CD8-positive, alpha-beta memory T cell (primary cell): Measurements from ENCODE around the gene STK35. TPM values are rescaled to one million over a fixed set of nuclear protein-coding genes. Genes with fewer than 3 reads are reported as not detected.
"Not testable (repeated sequence)": the region's sequence is repeated elsewhere in the genome, so short reads cannot be mapped to it uniquely, and the experiment has no call there.

Experiments
- CTCF ChIA-PET: fragments of 350-600 bp; sonication (Branson Sonifier 250); formaldehyde crosslinking; loops from one replicate; lab custom pipeline; 2021; ENCODE audit warnings: antibody characterized with exemption; lab: Charles Lee
- POLR2A ChIA-PET: fragments of 350-600 bp; sonication (Branson Sonifier 250); formaldehyde crosslinking; loops from one replicate; lab custom pipeline; 2021; ENCODE audit warnings: antibody characterized with exemption; lab: Charles Lee
- DNase-seq, 5 donors: peaks; one replicate each; pipeline versions ENCODE4 v3.0.0 to v3.0.0-alpha.2; 2020 to 2022; ENCODE audit warnings: mixed read lengths in 1 of 5
- H3K27ac ChIP-seq: one replicate; pipeline ENCODE4 v1.7.0; 2013; ENCODE audit warnings: low read depth, mild to moderate bottlenecking, low read length, moderate library complexity
- H3K27me3 ChIP-seq: 2 replicates; pipeline ENCODE4 v1.7.0; 2013; ENCODE audit warnings: low read length, mild to moderate bottlenecking; ENCODE audit not compliant: insufficient read depth, poor library complexity, severe bottlenecking
- H3K36me3 ChIP-seq: 2 replicates; pipeline ENCODE4 v1.7.0; 2013; ENCODE audit warnings: mild to moderate bottlenecking, low read length, moderate library complexity; ENCODE audit not compliant: insufficient read depth
- H3K4me1 ChIP-seq: 2 replicates; pipeline ENCODE4 v1.7.0; 2013; ENCODE audit warnings: mild to moderate bottlenecking, low read length, moderate library complexity; ENCODE audit not compliant: insufficient read depth
- H3K4me3 ChIP-seq: 2 replicates; pipeline ENCODE4 v1.7.0; 2013; ENCODE audit warnings: mild to moderate bottlenecking, low read length
- H3K9me3 ChIP-seq: 2 replicates; pipeline ENCODE4 v1.7.0; 2013; ENCODE audit warnings: mild to moderate bottlenecking, low read length
- H3K27ac Mint-ChIP-seq, 8 donors: one replicate each; pipeline ENCODE4 v1.8.0; 2020 to 2021; ENCODE audit warnings: mixed read lengths in 8 of 8, mild to moderate bottlenecking in 6 of 8, inconsistent platforms in 3 of 8, moderate library complexity in 3 of 8
- H3K27me3 Mint-ChIP-seq, 2 donors: one replicate each; pipeline ENCODE4 v1.8.0; 2020 to 2021; ENCODE audit warnings: mixed read lengths in 2 of 2, mild to moderate bottlenecking in 1 of 2, moderate library complexity in 1 of 2
- H3K36me3 Mint-ChIP-seq, 3 donors: one replicate each; pipeline ENCODE4 v1.8.0; 2020 to 2021; ENCODE audit warnings: mixed read lengths in 3 of 3, inconsistent platforms in 1 of 3, mild to moderate bottlenecking in 1 of 3
- H3K4me1 Mint-ChIP-seq, 3 donors: one replicate each; pipeline ENCODE4 v1.8.0; 2020 to 2021; ENCODE audit warnings: mixed read lengths in 3 of 3, inconsistent platforms in 1 of 3, mild to moderate bottlenecking in 1 of 3
- H3K4me3 Mint-ChIP-seq, 7 donors: one replicate each; pipeline ENCODE4 v1.8.0; 2020 to 2021; ENCODE audit warnings: mixed read lengths in 7 of 7, mild to moderate bottlenecking in 6 of 7, moderate library complexity in 4 of 7, inconsistent platforms in 2 of 7
- H3K9me3 Mint-ChIP-seq, 5 donors: one replicate each; pipeline ENCODE4 v1.8.0; 2020 to 2022; ENCODE audit warnings: mixed read lengths in 5 of 5, mild to moderate bottlenecking in 3 of 5, moderate library complexity in 2 of 5, inconsistent platforms in 1 of 5
- polyA plus RNA-seq: library from polyadenylated mRNA; unstranded; fragments of 300-500 nt; fragmentation: Illumina TruSeq; gene quantifications from one replicate; pipeline ENCODE4 v1.2.3, GENCODE V29; 2021
- total RNA-seq, 2 experiments: library from RNA; stranded (reverse); gene quantifications; one replicate each; pipeline ENCODE4 v1.2.3, GENCODE V29; 2021

The STK35 gene
- total and polyA plus RNA-seq, 3 experiments from 2014 or later, result 5.5 to 21.4 (median 21.1) TPM

DNA sequence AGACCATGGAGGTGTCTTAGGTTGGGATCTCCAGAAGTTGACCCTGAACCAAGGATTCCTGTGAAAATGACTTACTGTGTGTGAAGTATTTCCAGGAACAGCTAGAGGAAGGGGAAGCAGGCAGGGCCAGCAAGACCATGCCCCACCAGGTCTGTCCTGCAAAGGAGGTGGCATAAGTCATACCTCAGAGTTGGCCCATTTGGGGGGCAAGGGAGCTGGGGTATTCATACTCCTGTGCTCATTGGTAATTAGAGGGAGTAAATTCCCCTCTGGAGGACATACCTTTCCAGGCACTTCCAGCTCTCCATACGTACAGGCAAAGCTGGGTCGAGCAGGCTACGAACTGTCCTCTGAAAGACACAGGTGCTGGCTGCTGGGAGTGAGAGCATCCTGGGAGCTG lies 72.4 kb downstream of the STK35 start:
- Histone ChIP-seq H3K36me3 (no peaks in the 10 kb centered on the region), H3K27me3 (no peaks in the 10 kb centered on the region), H3K4me3 (no peak overlapping the region), H3K9me3 (no peaks in the 10 kb centered on the region), H3K4me1 (no peaks in the 10 kb centered on the region), H3K27ac (no peak overlapping the region)
- no peaks in the 10 kb centered on the region for H3K36me3 Mint-ChIP-seq
- no peak overlapping the region for H3K4me3 Mint-ChIP-seq
- no peak overlapping the region for H3K27ac Mint-ChIP-seq
- H3K27me3 Mint-ChIP-seq, result peaks cover 5 to 7% of the 10 kb centered on the region in 2 donors
- ChIA-PET CTCF (interaction anchor here (2.0 to 4.5 kb wide), 2 partner anchors 208 to 211 kb away, joined by 7 to 54 read pairs; no protein-coding TSS in a partner anchor), POLR2A (no interaction called here)
- peaks cover 3 to 4% (median 3%) of the 10 kb centered on the region in 3 donors for H3K4me1 Mint-ChIP-seq
- DNase-seq, result no peak
- no peaks in the 10 kb centered on the region for H3K9me3 Mint-ChIP-seq

DNA sequence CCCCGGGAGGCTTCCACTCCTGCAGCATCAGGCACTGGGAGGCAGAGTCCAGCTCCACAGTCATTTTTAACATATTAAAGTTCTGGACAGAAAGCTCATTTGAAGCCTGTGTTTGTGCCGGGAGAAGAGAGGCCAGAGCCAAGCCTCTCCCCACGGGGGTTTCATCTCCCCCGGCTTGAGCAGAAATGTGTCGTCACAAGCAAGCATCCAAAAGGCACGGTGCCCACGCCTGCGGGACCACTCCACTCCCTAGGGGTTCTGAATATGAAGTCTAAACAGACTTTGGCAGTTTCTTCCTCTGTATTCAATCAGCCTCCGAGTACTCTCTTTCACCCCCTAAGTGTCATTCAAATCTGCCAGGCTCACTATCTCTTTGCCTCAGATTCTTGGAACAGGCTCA lies 75.3 kb downstream of the STK35 start:
- H3K9me3 Mint-ChIP-seq, result no peaks in the 10 kb centered on the region
- DNase-seq, result no peak
- Histone ChIP-seq H3K36me3 (no peaks in the 10 kb centered on the region), H3K4me3 (no peak overlapping the region), H3K9me3 (no peaks in the 10 kb centered on the region), H3K27me3 (no peaks in the 10 kb centered on the region), H3K4me1 (no peaks in the 10 kb centered on the region), H3K27ac (no peak overlapping the region)
- POLR2A ChIA-PET, result no interaction called here
- peaks cover 2 to 10% of the 10 kb centered on the region in 2 donors for H3K27me3 Mint-ChIP-seq
- CTCF ChIA-PET, result no interaction called here
- no peaks in the 10 kb centered on the region for H3K36me3 Mint-ChIP-seq
- H3K27ac Mint-ChIP-seq, result no peak overlapping the region
- H3K4me3 Mint-ChIP-seq, result no peak overlapping the region
- peaks cover 3 to 4% (median 3%) of the 10 kb centered on the region in 3 donors for H3K4me1 Mint-ChIP-seq

DNA sequence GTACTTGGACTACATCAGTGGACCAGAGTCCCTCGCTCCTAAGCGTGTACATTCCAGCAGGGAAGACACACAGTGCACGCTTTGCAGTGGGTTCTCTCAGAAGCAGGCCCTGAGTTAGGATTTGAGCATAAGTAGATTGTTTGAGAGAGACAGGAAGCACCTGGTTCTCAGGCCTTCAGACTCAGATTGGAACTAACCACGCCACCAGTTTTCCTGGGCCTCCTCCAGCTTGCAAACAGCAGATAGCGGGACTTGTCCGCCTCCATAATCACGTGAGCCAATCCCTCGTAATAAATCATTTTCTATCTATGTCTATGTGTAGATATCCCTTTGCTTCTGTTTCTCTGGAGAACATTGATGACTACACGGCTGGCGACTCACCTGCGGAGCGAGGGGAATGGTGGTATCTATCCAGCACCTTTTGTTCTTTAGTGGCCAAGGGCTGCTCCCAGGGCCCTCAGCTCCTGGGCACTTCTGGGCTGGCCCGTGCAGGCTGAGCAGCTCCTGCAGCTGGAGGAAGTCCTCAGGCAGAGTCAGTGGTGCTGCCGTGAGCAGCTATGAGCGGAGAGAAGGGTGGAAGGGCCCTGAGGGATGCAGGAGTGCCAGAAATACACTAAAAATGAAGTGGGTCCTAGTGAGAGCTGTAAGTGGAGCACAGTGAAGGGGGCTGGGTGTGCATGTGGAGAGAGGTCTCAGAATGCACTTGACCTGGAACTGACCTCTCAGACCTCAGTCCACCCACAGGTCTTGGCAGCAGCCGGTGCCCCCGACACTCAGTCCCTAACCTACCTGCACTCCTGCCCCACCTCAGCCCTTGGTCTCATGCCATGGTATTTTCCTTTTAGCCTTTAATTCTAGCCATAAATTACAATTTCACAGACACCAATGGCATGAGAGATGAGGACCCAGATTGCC lies 76.9 kb downstream of the STK35 start:
- H3K9me3 ChIP-seq, result no peaks in the 10 kb centered on the region
- no peak overlapping the region for H3K27ac Mint-ChIP-seq
- H3K36me3 Mint-ChIP-seq, result no peaks in the 10 kb centered on the region
- no peak overlapping the region for H3K4me3 Mint-ChIP-seq
- H3K9me3 Mint-ChIP-seq, result no peaks in the 10 kb centered on the region
- no peak overlapping the region for H3K27ac ChIP-seq
- ChIA-PET CTCF (no interaction called here), POLR2A (no interaction called here)
- H3K27me3 ChIP-seq, result no peaks in the 10 kb centered on the region
- no peaks in the 10 kb centered on the region for H3K4me1 Mint-ChIP-seq
- H3K4me1 ChIP-seq, result no peaks in the 10 kb centered on the region
- no peaks in the 10 kb centered on the region for H3K36me3 ChIP-seq
- DNase-seq, result no peak
- H3K27me3 Mint-ChIP-seq, result peaks cover 0 to 10% of the 10 kb centered on the region in 2 donors
- H3K4me3 ChIP-seq, result no peak overlapping the region

DNA sequence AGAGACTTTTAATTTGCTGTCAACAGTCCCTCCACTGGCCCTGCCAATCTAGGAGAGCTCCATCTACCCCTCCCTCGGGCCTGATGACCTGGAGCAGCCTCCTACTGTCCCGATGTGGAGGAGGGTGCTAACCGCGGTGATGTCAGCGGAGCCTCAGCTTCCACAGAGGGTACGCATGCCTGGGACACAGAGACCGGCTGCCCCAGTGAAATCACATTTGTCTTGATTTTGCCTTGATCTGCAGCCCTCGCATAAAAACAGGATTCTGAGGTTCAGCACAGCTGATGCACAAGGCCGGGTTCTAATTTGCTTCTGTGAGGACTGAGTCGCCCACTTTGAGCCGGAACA lies 77.6 kb downstream of the STK35 start:
- Histone ChIP-seq H3K4me3 (no peak overlapping the region), H3K27me3 (no peaks in the 10 kb centered on the region), H3K27ac (no peak overlapping the region), H3K4me1 (no peaks in the 10 kb centered on the region), H3K9me3 (no peaks in the 10 kb centered on the region), H3K36me3 (no peaks in the 10 kb centered on the region)
- DNase-seq, result no peak
- Mint-ChIP-seq H3K27me3 (peaks cover 4 to 10% of the 10 kb centered on the region in 2 donors), H3K36me3 (no peaks in the 10 kb centered on the region), H3K9me3 (no peaks in the 10 kb centered on the region), H3K4me3 (no peak overlapping the region), H3K27ac (no peak overlapping the region), H3K4me1 (no peaks in the 10 kb centered on the region)
- ChIA-PET CTCF (interaction anchor here (0.8 kb wide), 1 partner anchor 10 kb away, joined by 3 read pairs; no protein-coding TSS in a partner anchor), POLR2A (no interaction called here)

DNA sequence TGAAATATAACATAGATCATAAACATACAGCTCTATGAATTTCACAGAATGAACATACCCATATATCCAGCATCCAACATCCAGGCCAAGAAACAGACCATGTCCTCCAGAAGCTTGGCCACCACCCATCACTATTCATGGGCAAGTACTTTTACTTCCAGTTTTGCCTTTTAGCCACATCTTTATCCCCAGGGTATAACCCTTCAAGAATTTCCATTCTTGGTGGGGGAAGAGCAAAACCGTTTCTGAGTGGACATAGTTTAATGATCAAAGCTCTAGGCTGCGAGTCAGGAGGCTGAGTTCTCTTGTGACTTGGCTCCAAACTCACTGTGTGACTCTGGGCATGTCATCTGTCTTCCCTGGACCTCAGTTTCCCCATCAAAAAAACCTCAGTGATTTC lies 78.3 kb downstream of the STK35 start:
- H3K9me3 ChIP-seq, result no peaks in the 10 kb centered on the region

DNA sequence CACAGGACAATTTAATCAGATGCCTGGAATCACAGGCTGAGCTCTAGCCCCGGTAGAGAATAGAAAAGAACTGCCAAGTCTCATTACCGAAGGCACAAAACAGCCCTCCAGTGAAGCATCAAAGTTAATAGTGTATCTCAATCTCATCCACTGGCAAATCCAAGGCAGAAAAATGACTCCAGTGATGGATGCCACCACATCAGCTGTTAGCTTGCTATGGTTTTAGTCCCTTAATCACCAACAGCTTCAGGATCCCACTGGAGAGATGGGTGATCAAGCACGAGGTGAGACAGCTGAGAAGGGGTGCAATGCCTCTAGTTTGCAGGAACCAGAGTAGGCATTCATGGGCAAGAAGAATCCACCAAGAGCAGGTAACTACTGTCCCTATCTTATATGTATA lies 81.8 kb downstream of the STK35 start:
- Mint-ChIP-seq H3K4me3 (no peak overlapping the region), H3K36me3 (peaks cover 0 to 5% (median 0%) of the 10 kb centered on the region in 3 donors), H3K4me1 (no peaks in the 10 kb centered on the region), H3K9me3 (peaks cover 4 to 15% (median 11%) of the 10 kb centered on the region in 5 donors), H3K27ac (no peak overlapping the region), H3K27me3 (peaks cover 4 to 7% of the 10 kb centered on the region in 2 donors)
- no peaks in the 10 kb centered on the region for H3K36me3 ChIP-seq
- DNase-seq, result no peak
- H3K4me1 ChIP-seq, result no peaks in the 10 kb centered on the region
- no peak overlapping the region for H3K27ac ChIP-seq
- ChIA-PET POLR2A (no interaction called here), CTCF (interaction anchor here (1.2 kb wide), 1 partner anchor 11 kb away, joined by 5 read pairs; no protein-coding TSS in a partner anchor)
- H3K4me3 ChIP-seq, result no peak overlapping the region
- H3K9me3 ChIP-seq, result no peaks in the 10 kb centered on the region
- no peaks in the 10 kb centered on the region for H3K27me3 ChIP-seq

More for the DNA sequence above, 78.3 kb downstream of the STK35 start:
- Mint-ChIP-seq H3K27me3 (peaks cover 4 to 7% of the 10 kb centered on the region in 2 donors), H3K36me3 (no peaks in the 10 kb centered on the region), H3K27ac (no peak overlapping the region), H3K4me1 (no peaks in the 10 kb centered on the region), H3K9me3 (no peaks in the 10 kb centered on the region), H3K4me3 (no peak overlapping the region)
- Histone ChIP-seq H3K4me1 (no peaks in the 10 kb centered on the region), H3K36me3 (no peaks in the 10 kb centered on the region), H3K27ac (no peak overlapping the region), H3K27me3 (no peaks in the 10 kb centered on the region), H3K4me3 (no peak overlapping the region)
- CTCF ChIA-PET, result interaction anchor here (0.8 to 2.3 kb wide), 3 partner anchors 11 to 215 kb away, joined by 3 to 6 read pairs (median 3); no protein-coding TSS in a partner anchor
- no peak for DNase-seq
- POLR2A ChIA-PET, result no interaction called here

DNA sequence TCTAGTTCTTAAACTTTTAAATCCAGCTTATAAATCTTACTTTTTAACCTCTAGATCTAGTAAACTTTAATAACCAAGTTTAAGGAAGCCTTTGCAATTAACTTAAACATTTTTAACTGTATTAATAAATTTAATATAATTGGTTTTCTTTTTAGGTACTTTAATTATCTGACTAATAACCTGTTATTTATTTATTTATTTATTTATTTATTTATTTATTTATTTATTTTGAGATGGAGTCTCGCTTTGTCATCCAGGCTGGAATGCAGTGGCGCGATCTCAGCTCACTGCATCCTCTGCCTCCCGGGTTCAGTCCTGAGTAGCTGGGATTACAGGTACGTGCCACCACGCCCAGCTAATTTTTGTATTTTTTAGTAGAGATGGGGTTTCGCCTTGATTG lies 83.3 kb downstream of the STK35 start:
- H3K4me3 Mint-ChIP-seq, H3K27ac ChIP-seq, H3K27me3 ChIP-seq, H3K9me3 ChIP-seq, H3K4me1 ChIP-seq, H3K4me1 Mint-ChIP-seq, POLR2A ChIA-PET, H3K36me3 ChIP-seq, CTCF ChIA-PET, H3K27me3 Mint-ChIP-seq, DNase-seq, H3K27ac Mint-ChIP-seq, H3K36me3 Mint-ChIP-seq, H3K4me3 ChIP-seq: not testable (repeated sequence)
- H3K9me3 Mint-ChIP-seq, result peaks cover 4 to 15% (median 14%) of the 10 kb centered on the region in 5 donors

DNA sequence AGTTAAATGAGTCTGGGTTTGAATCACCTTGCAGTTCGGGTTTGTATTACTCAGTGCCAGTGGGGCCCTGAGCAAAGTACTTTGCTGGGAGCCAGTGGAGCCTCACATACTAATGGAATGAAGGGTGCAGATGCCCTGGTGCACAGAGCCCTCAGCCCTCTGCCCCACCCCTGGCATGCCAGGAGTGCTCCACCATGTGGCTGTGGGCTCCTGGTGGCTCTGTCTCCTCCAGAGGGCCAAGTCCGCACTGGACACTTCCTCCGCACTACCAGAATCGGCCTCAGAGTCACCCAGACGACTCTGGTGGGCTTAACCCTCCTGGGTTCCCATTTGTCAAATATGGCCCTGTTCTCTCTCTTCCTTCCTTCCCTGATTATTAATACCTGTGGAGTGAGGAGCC lies 94.0 kb downstream of the STK35 start:
- H3K27ac ChIP-seq, result no peak overlapping the region
- H3K4me3 ChIP-seq, result no peak overlapping the region
- Mint-ChIP-seq H3K4me3 (no peak overlapping the region), H3K36me3 (peaks cover 0 to 2% (median 0%) of the 10 kb centered on the region in 3 donors), H3K4me1 (no peaks in the 10 kb centered on the region), H3K27ac (no peak overlapping the region), H3K9me3 (no peaks in the 10 kb centered on the region), H3K27me3 (peaks cover 12 to 61% of the 10 kb centered on the region in 2 donors)
- ChIA-PET POLR2A (no interaction called here), CTCF (no interaction called here)
- H3K36me3 ChIP-seq, result no peaks in the 10 kb centered on the region
- H3K4me1 ChIP-seq, result no peaks in the 10 kb centered on the region
- H3K27me3 ChIP-seq, result no peaks in the 10 kb centered on the region
- no peaks in the 10 kb centered on the region for H3K9me3 ChIP-seq
- no peak for DNase-seq
